ENCODE data around the gene SYNE3.

SYNE3 gene

GRCh38 chr14:95496111-95496681 lies 20.3 kb downstream of the SYNE3 start:
- no peak overlapping the region for H3K9ac ChIP-seq (ENCODE audit: insufficient read length, low read depth)
- no peak for DNase-seq (ENCODE audit: low read depth, low spot score)
- no peak overlapping the region for H3K4me3 ChIP-seq (ENCODE audit: insufficient read length, low read depth)
- H3K36me3 ChIP-seq (ENCODE audit: insufficient read depth, insufficient read length, low read length): no peaks in the 10 kb centered on the region
- no peaks in the 10 kb centered on the region for H3K9me3 ChIP-seq (ENCODE audit: insufficient read depth, low read length)
- H3K4me1 ChIP-seq (ENCODE audit: insufficient read depth, insufficient read length): peaks cover 3% of the 10 kb centered on the region
- H3K27me3 ChIP-seq (ENCODE audit: insufficient read depth, insufficient read length): no peaks in the 10 kb centered on the region
- TF ChIP-seq YY1 (IDR thresholded peaks at IDR 0.05; ENCODE audit: insufficient read depth, insufficient read length) (no peak), ZNF274 (IDR thresholded peaks at IDR 0.05; ENCODE audit: low read depth, low read length) (no peak), SUZ12 (IDR thresholded peaks at IDR 0.05; ENCODE audit: extremely low read depth, insufficient read depth, insufficient read length) (no peak)

GRCh38 chr14:95495538-95496025 lies 20.9 kb downstream of the SYNE3 start:
- DNase-seq (ENCODE audit: low read depth, low spot score): no peak
- peaks cover 3% of the 10 kb centered on the region for H3K4me1 ChIP-seq (ENCODE audit: insufficient read depth, insufficient read length)
- H3K9me3 ChIP-seq (ENCODE audit: insufficient read depth, low read length): no peaks in the 10 kb centered on the region
- H3K9ac ChIP-seq (ENCODE audit: insufficient read length, low read depth): no peak overlapping the region
- no peaks in the 10 kb centered on the region for H3K27me3 ChIP-seq (ENCODE audit: insufficient read depth, insufficient read length)
- no peaks in the 10 kb centered on the region for H3K36me3 ChIP-seq (ENCODE audit: insufficient read depth, insufficient read length, low read length)
- TF ChIP-seq ZNF274 (IDR thresholded peaks at IDR 0.05; ENCODE audit: low read depth, low read length) (no peak), SUZ12 (IDR thresholded peaks at IDR 0.05; ENCODE audit: extremely low read depth, insufficient read depth, insufficient read length) (no peak)
- no peak overlapping the region for H3K4me3 ChIP-seq (ENCODE audit: insufficient read length, low read depth)

GRCh38 chr14:95495076-95495475 lies 21.4 kb downstream of the SYNE3 start:
- no peaks in the 10 kb centered on the region for H3K27me3 ChIP-seq (ENCODE audit: insufficient read depth, insufficient read length)
- no peak overlapping the region for H3K9ac ChIP-seq (ENCODE audit: insufficient read length, low read depth)
- H3K36me3 ChIP-seq (ENCODE audit: insufficient read depth, insufficient read length, low read length): no peaks in the 10 kb centered on the region
- no peak for TF ChIP-seq SUZ12 (IDR thresholded peaks at IDR 0.05; ENCODE audit: extremely low read depth, insufficient read depth, insufficient read length)
- TF ChIP-seq YY1 (IDR thresholded peaks at IDR 0.05; ENCODE audit: insufficient read depth, insufficient read length): no peak
- TF ChIP-seq ZNF274 (IDR thresholded peaks at IDR 0.05; ENCODE audit: low read depth, low read length): no peak
- no peaks in the 10 kb centered on the region for H3K9me3 ChIP-seq (ENCODE audit: insufficient read depth, low read length)
- H3K4me3 ChIP-seq (ENCODE audit: insufficient read length, low read depth): no peak overlapping the region
- no peak for DNase-seq (ENCODE audit: low read depth, low spot score)
- peaks cover 3% of the 10 kb centered on the region for H3K4me1 ChIP-seq (ENCODE audit: insufficient read depth, insufficient read length)

GRCh38 chr14:95494456-95494855 lies 22.0 kb downstream of the SYNE3 start:
- Histone ChIP-seq H3K4me3 (ENCODE audit: insufficient read length, low read depth) (no peak overlapping the region), H3K4me1 (ENCODE audit: insufficient read depth, insufficient read length) (peaks cover 3% of the 10 kb centered on the region), H3K36me3 (ENCODE audit: insufficient read depth, insufficient read length, low read length) (no peaks in the 10 kb centered on the region), H3K9me3 (ENCODE audit: insufficient read depth, low read length) (no peaks in the 10 kb centered on the region), H3K27me3 (ENCODE audit: insufficient read depth, insufficient read length) (no peaks in the 10 kb centered on the region), H3K9ac (ENCODE audit: insufficient read length, low read depth) (no peak overlapping the region)
- DNase-seq (ENCODE audit: low read depth, low spot score): no peak
- TF ChIP-seq SUZ12 (IDR thresholded peaks at IDR 0.05; ENCODE audit: extremely low read depth, insufficient read depth, insufficient read length): no peak
- no peak for TF ChIP-seq YY1 (IDR thresholded peaks at IDR 0.05; ENCODE audit: insufficient read depth, insufficient read length)
- no peak for TF ChIP-seq ZNF274 (IDR thresholded peaks at IDR 0.05; ENCODE audit: low read depth, low read length)

- Histone ChIP-seq H3K9ac (ENCODE audit: insufficient read length, low read depth) (no peak overlapping the region), H3K27me3 (ENCODE audit: insufficient read depth, insufficient read length) (no peaks in the 10 kb centered on the region), H3K4me3 (ENCODE audit: insufficient read length, low read depth) (no peak overlapping the region), H3K9me3 (ENCODE audit: insufficient read depth, low read length) (no peaks in the 10 kb centered on the region), H3K4me1 (ENCODE audit: insufficient read depth, insufficient read length) (peaks cover 7% of the 10 kb centered on the region), H3K36me3 (ENCODE audit: insufficient read depth, insufficient read length, low read length) (no peaks in the 10 kb centered on the region)
- no peak for DNase-seq (ENCODE audit: low read depth, low spot score)
- TF ChIP-seq YY1 (IDR thresholded peaks at IDR 0.05; ENCODE audit: insufficient read depth, insufficient read length): no peak
- no peak for TF ChIP-seq SUZ12 (IDR thresholded peaks at IDR 0.05; ENCODE audit: extremely low read depth, insufficient read depth, insufficient read length)
- TF ChIP-seq ZNF274 (IDR thresholded peaks at IDR 0.05; ENCODE audit: low read depth, low read length): no peak
Measured at GRCh38 chr14:95493976-95494375, 22.5 kb downstream of the SYNE3 start.

GRCh38 chr14:95493503-95493902 lies 22.9 kb downstream of the SYNE3 start:
- Histone ChIP-seq H3K9ac (ENCODE audit: insufficient read length, low read depth) (no peak overlapping the region), H3K4me1 (ENCODE audit: insufficient read depth, insufficient read length) (peaks cover 9% of the 10 kb centered on the region), H3K27me3 (ENCODE audit: insufficient read depth, insufficient read length) (no peaks in the 10 kb centered on the region), H3K4me3 (ENCODE audit: insufficient read length, low read depth) (no peak overlapping the region), H3K9me3 (ENCODE audit: insufficient read depth, low read length) (no peaks in the 10 kb centered on the region), H3K36me3 (ENCODE audit: insufficient read depth, insufficient read length, low read length) (no peaks in the 10 kb centered on the region)
- no peak for DNase-seq (ENCODE audit: low read depth, low spot score)
- no peak for TF ChIP-seq YY1 (IDR thresholded peaks at IDR 0.05; ENCODE audit: insufficient read depth, insufficient read length)
- no peak for TF ChIP-seq ZNF274 (IDR thresholded peaks at IDR 0.05; ENCODE audit: low read depth, low read length)
- TF ChIP-seq SUZ12 (IDR thresholded peaks at IDR 0.05; ENCODE audit: extremely low read depth, insufficient read depth, insufficient read length): no peak

GRCh38 chr14:95491936-95492608 lies 24.4 kb downstream of the SYNE3 start:
- no peak for TF ChIP-seq ZNF274 (IDR thresholded peaks at IDR 0.05; ENCODE audit: low read depth, low read length)
- no peak for TF ChIP-seq YY1 (IDR thresholded peaks at IDR 0.05; ENCODE audit: insufficient read depth, insufficient read length)
- TF ChIP-seq SUZ12 (IDR thresholded peaks at IDR 0.05; ENCODE audit: extremely low read depth, insufficient read depth, insufficient read length): no peak

More at GRCh38 chr14:95491936-95492608, 24.4 kb downstream of the SYNE3 start:
- no peaks in the 10 kb centered on the region for H3K36me3 ChIP-seq (ENCODE audit: insufficient read depth, insufficient read length, low read length)
- no peak overlapping the region for H3K4me3 ChIP-seq (ENCODE audit: insufficient read length, low read depth)
- H3K9ac ChIP-seq (ENCODE audit: insufficient read length, low read depth): no peak overlapping the region
- H3K4me1 ChIP-seq (ENCODE audit: insufficient read depth, insufficient read length): peaks cover 6% of the 10 kb centered on the region
- H3K27me3 ChIP-seq (ENCODE audit: insufficient read depth, insufficient read length): no peaks in the 10 kb centered on the region
- DNase-seq (ENCODE audit: low read depth, low spot score): no peak
- no peaks in the 10 kb centered on the region for H3K9me3 ChIP-seq (ENCODE audit: insufficient read depth, low read length)
